Stimulated activated naive B cell treated with anti-CD40 and anti-IgM and Interleukin-4, amounts not matched to agents 10 μg/mL and 1 μg/mL and 100 μg/mL, for 72 hours (primary cell): ENCODE measurements around the gene GPR35.
A peak's percentile ranks its signal among the peaks of the same experiment; 100 is the strongest.
"Not testable (repeated sequence)": the region's sequence is repeated elsewhere in the genome, so short reads cannot be mapped to it uniquely, and the experiment has no call there.

Experiments
- ATAC-seq, 2 donors: fragments of 150-1000 bp; cut with Tn5 transposase; replicated peaks; 2 replicates each; pipeline ENCODE4 v1.10.0; 2021; ENCODE audit warnings: moderate library complexity in 1 of 2
- DNase-seq: peaks from one replicate; pipeline ENCODE4 v3.0.0; 2021
- H3K27ac Mint-ChIP-seq: one replicate; pipeline ENCODE4 v1.8.0; 2022; ENCODE audit warnings: mild to moderate bottlenecking, mixed read lengths
- H3K27me3 Mint-ChIP-seq, 2 donors: one replicate each; pipeline ENCODE4 v1.8.0; 2022; ENCODE audit warnings: mixed read lengths in 2 of 2
- H3K36me3 Mint-ChIP-seq, 2 donors: one replicate each; pipeline ENCODE4 v1.8.0; 2022; ENCODE audit warnings: mixed read lengths in 2 of 2, mild to moderate bottlenecking in 1 of 2
- H3K4me1 Mint-ChIP-seq, 2 donors: one replicate each; pipeline ENCODE4 v1.8.0; 2022; ENCODE audit warnings: mixed read lengths in 2 of 2, mild to moderate bottlenecking in 1 of 2
- H3K4me3 Mint-ChIP-seq, 2 donors: one replicate each; pipeline ENCODE4 v1.8.0; 2022; ENCODE audit warnings: mild to moderate bottlenecking in 2 of 2, mixed read lengths in 2 of 2, moderate library complexity in 1 of 2
- H3K9me3 Mint-ChIP-seq, 2 donors: one replicate each; pipeline ENCODE4 v1.8.0; 2022; ENCODE audit warnings: mixed read lengths in 2 of 2, mild to moderate bottlenecking in 1 of 2

The GPR35 gene

DNA sequence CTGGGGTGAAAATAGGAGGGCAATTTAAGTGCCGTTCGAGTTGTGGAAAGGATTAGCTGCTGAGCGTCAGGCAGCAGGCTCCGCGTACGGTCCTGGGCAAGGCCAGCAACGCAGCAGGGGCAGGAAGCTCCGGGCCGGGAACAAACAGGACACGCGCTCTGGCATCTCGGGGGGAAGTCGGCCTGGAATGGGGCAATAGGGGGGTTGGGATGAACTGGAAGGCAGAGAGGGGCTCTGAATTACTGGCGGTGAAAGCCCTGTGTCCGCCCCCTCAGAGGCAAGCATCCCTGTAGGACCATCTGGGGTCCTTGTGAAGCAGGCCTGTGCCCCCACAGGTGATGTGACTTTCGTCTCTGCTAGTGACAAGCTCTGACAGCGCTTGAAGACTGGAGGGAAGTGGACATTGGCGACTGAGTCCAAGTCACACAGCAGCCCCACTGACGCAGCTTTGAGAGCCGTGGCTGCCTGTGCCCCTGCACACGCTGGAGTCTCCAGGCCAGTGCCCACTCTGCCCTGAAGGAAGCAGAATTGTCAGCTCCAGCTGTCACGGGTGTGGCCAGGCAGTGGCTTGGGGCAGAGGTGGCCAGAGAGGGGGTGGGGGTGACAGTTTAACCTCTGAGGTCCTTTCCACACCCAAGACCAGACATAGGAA lies 22.3 kb downstream of the GPR35 start:
- H3K9me3 Mint-ChIP-seq: no peaks in the 10 kb centered on the region
- no peak overlapping the region for H3K27ac Mint-ChIP-seq
- H3K36me3 Mint-ChIP-seq: no peaks in the 10 kb centered on the region
- peaks cover 0 to 5% of the 10 kb centered on the region in 2 donors for H3K4me1 Mint-ChIP-seq
- H3K27me3 Mint-ChIP-seq: peaks cover 45 to 71% of the 10 kb centered on the region in 2 donors
- DNase-seq: no peak
- no peak overlapping the region for H3K4me3 Mint-ChIP-seq
- no peak for ATAC-seq

- Mint-ChIP-seq H3K36me3 (no peaks in the 10 kb centered on the region), H3K4me1 (peaks cover 0 to 5% of the 10 kb centered on the region in 2 donors), H3K9me3 (no peaks in the 10 kb centered on the region), H3K4me3 (no peak overlapping the region), H3K27me3 (peaks cover 48 to 73% of the 10 kb centered on the region in 2 donors), H3K27ac (no peak overlapping the region)
- DNase-seq: no peak
- ATAC-seq: no peak
These were observed 22.9 kb downstream of the GPR35 start for GRCh38 chr2:240648155-240648649.

DNA sequence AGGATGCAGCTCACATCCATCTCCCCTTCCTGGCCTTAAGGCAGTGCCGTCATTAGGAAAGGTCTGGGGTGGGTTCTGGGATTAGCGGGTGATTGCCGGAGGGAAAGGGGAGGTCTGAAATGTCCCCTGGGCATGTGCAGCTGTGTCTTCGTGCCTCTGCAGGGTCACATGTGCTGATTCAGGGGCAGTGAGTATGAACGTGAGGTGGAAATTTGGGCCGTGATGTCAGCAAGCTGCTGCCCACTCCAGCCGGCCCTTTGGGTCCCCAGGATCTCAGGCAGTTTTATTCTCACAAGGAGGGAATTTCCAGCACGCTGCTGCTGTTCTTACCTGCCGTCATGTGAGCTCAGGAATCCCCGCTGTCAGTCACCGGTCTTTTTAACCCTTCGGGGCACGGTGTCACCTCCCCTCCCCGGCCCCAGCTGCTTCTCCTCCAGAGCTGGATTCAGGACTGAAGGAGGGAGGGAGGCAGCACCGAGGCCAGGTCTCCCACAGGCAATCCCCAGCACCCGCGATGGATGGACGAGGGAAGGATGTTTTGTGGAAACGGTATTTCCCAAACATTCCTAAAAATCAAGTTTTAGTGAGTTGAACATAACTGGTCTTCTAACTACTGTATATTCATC lies 23.5 kb downstream of the GPR35 start:
- H3K36me3 Mint-ChIP-seq: no peaks in the 10 kb centered on the region
- peaks cover 0 to 5% of the 10 kb centered on the region in 2 donors for H3K4me1 Mint-ChIP-seq
- no peaks in the 10 kb centered on the region for H3K9me3 Mint-ChIP-seq
- ATAC-seq (no peak), DNase-seq (no peak)
- no peak overlapping the region for H3K27ac Mint-ChIP-seq
- peaks cover 53 to 75% of the 10 kb centered on the region in 2 donors for H3K27me3 Mint-ChIP-seq
- no peak overlapping the region for H3K4me3 Mint-ChIP-seq

GRCh38 chr2:240649331-240649730 lies 24.1 kb downstream of the GPR35 start:
- Mint-ChIP-seq H3K9me3 (no peaks in the 10 kb centered on the region), H3K36me3 (no peaks in the 10 kb centered on the region), H3K4me3 (no peak overlapping the region), H3K27me3 (peaks cover 51 to 72% of the 10 kb centered on the region in 2 donors), H3K4me1 (peaks cover 0 to 5% of the 10 kb centered on the region in 2 donors), H3K27ac (no peak overlapping the region)
- no peak for DNase-seq
- ATAC-seq: no peak

DNA sequence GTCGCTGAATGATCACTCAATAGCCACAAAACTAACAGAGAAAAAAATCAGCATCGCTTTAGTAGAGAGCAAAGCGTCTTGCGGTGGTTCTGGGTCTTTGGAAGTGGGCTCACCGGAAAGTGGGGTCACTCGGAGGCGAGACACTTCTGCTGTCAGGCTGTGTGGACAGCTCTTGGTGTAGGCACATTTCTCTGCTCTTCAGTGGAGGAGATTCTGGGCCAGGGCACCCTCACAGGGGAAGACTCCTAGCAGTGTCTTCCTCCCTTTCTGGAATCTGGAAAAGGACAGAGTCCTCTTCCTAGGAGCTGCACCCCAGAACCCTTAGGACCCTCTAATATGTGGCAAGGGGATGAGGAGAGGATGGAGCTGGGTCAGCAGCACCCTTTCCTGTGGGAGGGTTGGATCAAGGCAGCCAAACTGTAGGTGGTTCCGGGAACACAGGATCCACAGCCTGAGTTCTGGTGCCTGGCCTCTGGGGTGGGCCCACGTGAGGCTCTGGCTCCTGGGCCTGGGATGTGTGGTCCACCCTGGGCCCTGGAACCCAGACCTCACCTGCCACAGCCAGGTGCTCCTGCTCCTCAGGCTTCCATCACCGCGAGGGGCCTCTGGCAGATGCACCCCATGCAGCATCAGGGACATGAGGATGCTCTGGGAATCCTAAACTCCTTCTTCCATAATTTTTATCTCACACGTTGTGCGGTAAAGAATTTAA lies 25.1 kb downstream of the GPR35 start:
- Mint-ChIP-seq H3K36me3 (no peaks in the 10 kb centered on the region), H3K27me3 (peaks cover 55 to 76% of the 10 kb centered on the region in 2 donors), H3K4me1 (peaks cover 0 to 5% of the 10 kb centered on the region in 2 donors), H3K4me3 (no peak overlapping the region), H3K27ac (no peak overlapping the region), H3K9me3 (no peaks in the 10 kb centered on the region)
- DNase-seq: no peak
- no peak for ATAC-seq

GRCh38 chr2:240651185-240651584 lies 25.9 kb downstream of the GPR35 start:
- H3K36me3 Mint-ChIP-seq: no peaks in the 10 kb centered on the region

DNA sequence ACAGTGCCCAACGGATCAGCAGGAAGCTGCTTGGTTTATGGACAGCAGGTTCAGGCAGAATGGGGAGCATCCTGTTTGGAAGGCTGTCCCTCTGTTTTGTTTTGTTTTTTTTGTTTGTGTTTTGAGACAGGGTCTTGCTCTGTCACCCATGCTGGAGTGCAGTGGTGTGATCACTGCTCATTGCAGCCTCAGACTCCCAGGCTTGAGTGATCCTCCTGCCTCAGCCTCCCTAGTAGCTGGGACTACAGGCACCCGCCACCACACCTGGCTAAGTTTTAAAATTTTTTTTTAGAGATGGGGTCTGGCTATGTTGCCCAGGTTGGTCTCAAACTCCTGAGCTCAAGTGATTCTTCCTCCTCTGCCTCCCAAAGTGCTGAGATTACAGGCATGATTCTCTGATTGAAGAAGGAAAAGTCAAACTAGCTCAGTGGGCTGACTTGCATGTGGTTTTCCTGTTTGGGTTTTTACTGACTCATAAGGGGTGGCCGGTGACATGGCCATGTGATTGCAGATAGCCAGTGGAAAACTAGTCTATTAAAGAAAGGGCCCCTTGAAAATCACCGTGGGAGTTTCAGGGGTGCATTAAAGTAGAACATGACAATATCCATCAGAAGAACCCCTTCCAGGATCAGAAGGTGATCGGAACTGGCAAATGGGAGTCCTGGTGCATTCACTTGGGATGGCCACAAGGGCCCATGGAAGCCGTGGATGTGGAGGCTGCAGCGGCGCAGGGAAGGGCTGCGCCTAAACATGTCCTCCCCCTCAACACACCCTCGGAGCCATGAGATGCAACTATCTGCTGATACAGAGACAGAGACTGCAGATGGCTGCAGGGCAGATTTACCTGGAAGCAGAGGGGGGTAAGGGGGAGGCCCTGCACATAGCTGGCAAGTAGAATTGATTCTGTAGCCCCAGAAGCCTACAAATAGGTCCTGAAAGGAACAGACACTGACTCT lies 30.9 kb downstream of the GPR35 start:
- H3K27ac Mint-ChIP-seq: no peak overlapping the region
- peak; percentile 76 to 94 for ATAC-seq
- peaks cover 3 to 7% of the 10 kb centered on the region in 2 donors for H3K4me1 Mint-ChIP-seq
- peaks cover 34 to 62% of the 10 kb centered on the region in 2 donors for H3K27me3 Mint-ChIP-seq
- DNase-seq: no peak
- peaks cover 0 to 2% of the 10 kb centered on the region in 2 donors for H3K9me3 Mint-ChIP-seq
- no peak overlapping the region for H3K4me3 Mint-ChIP-seq
- H3K36me3 Mint-ChIP-seq: no peaks in the 10 kb centered on the region

More at GRCh38 chr2:240651185-240651584, 25.9 kb downstream of the GPR35 start:
- peaks cover 2 to 5% of the 10 kb centered on the region in 2 donors for H3K4me1 Mint-ChIP-seq
- H3K27ac Mint-ChIP-seq: no peak overlapping the region
- ATAC-seq (no peak), DNase-seq (no peak)
- H3K4me3 Mint-ChIP-seq: no peak overlapping the region
- peaks cover 55 to 72% of the 10 kb centered on the region in 2 donors for H3K27me3 Mint-ChIP-seq
- no peaks in the 10 kb centered on the region for H3K9me3 Mint-ChIP-seq

- peaks cover 22 to 52% of the 10 kb centered on the region in 2 donors for H3K27me3 Mint-ChIP-seq
- not testable (repeated sequence) for H3K9me3 Mint-ChIP-seq, DNase-seq, H3K27ac Mint-ChIP-seq, H3K36me3 Mint-ChIP-seq, H3K4me3 Mint-ChIP-seq, H3K4me1 Mint-ChIP-seq, ATAC-seq
These were observed 34.6 kb downstream of the GPR35 start for GRCh38 chr2:240659883-240660282.

GRCh38 chr2:240662681-240663080 lies 37.4 kb downstream of the GPR35 start:
- ATAC-seq (no peak), DNase-seq (no peak)
- Mint-ChIP-seq H3K27me3 (peaks cover 25 to 51% of the 10 kb centered on the region in 2 donors), H3K4me3 (no peak overlapping the region), H3K4me1 (no peaks in the 10 kb centered on the region), H3K9me3 (peaks cover 9 to 14% of the 10 kb centered on the region in 2 donors), H3K36me3 (no peaks in the 10 kb centered on the region), H3K27ac (no peak overlapping the region)

- peaks cover 30 to 54% of the 10 kb centered on the region in 2 donors for H3K27me3 Mint-ChIP-seq
- H3K4me1 Mint-ChIP-seq: no peaks in the 10 kb centered on the region
- peaks cover 9 to 14% of the 10 kb centered on the region in 2 donors for H3K9me3 Mint-ChIP-seq
- H3K4me3 Mint-ChIP-seq: no peak overlapping the region
- ATAC-seq (no peak), DNase-seq (no peak)
- H3K27ac Mint-ChIP-seq: no peak overlapping the region
- H3K36me3 Mint-ChIP-seq: no peaks in the 10 kb centered on the region
These were observed 38.4 kb downstream of the GPR35 start for GRCh38 chr2:240663546-240664190.

- Mint-ChIP-seq H3K4me1 (no peaks in the 10 kb centered on the region), H3K9me3 (peaks cover 9 to 14% of the 10 kb centered on the region in 2 donors), H3K4me3 (no peak overlapping the region), H3K36me3 (no peaks in the 10 kb centered on the region), H3K27me3 (peaks cover 27 to 50% of the 10 kb centered on the region in 2 donors), H3K27ac (no peak overlapping the region)
- no peak for ATAC-seq
- no peak for DNase-seq
These were observed 39.3 kb downstream of the GPR35 start for GRCh38 chr2:240664622-240665021.

DNA sequence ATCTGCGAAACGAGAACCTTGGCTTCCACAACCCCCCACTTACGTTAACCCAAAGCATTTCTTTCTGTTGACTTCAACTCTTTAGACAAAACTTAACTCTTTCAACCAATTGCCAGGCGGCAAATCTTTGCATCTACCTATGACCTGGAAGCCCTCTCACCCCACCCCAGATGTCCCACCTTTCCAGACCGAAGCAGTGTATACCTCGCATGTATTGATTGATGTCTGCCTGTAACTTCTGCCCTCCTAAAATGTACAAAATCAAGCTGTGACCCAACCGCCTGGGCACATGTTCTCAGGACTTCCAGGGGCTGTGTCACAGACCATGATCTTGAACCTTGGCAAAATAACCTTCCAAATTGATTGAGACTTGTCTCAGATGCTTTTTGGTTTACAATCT lies 45.1 kb downstream of the GPR35 start:
- DNase-seq: no peak
- no peak overlapping the region for H3K4me3 Mint-ChIP-seq
- no peak overlapping the region for H3K27ac Mint-ChIP-seq
- peaks cover 36 to 53% of the 10 kb centered on the region in 2 donors for H3K27me3 Mint-ChIP-seq
- H3K9me3 Mint-ChIP-seq: peaks cover 1 to 6% of the 10 kb centered on the region in 2 donors
- H3K4me1 Mint-ChIP-seq: peaks cover 0 to 2% of the 10 kb centered on the region in 2 donors
- no peak for ATAC-seq
- H3K36me3 Mint-ChIP-seq: peaks cover 0 to 1% of the 10 kb centered on the region in 2 donors

DNA sequence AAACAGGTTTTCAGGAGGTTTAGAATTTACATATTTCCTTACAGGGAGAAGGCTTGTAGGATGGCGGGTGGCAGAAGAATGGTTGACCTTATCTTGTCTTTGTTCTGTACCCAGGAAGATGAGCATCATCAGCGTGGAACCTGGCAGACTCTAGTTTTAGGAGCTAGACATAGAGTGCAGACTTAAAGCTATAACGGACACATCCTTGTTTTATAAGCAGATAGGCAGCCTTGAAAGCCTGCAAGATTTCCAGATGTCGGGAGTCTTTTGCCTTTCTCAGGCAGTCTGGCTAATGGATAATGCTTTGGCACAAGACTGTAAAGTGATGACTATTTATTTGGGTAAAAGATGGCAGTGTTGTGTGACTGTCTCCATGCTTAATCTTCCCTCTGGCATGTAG lies 45.7 kb downstream of the GPR35 start:
- ATAC-seq: no peak
- peaks cover 0 to 1% of the 10 kb centered on the region in 2 donors for H3K36me3 Mint-ChIP-seq
- no peak overlapping the region for H3K4me3 Mint-ChIP-seq
- H3K27me3 Mint-ChIP-seq: peaks cover 35 to 53% of the 10 kb centered on the region in 2 donors
- H3K4me1 Mint-ChIP-seq: peaks cover 0 to 2% of the 10 kb centered on the region in 2 donors
- DNase-seq: no peak
- H3K27ac Mint-ChIP-seq: no peak overlapping the region
- peaks cover 1 to 4% of the 10 kb centered on the region in 2 donors for H3K9me3 Mint-ChIP-seq
